CD8-positive, alpha-beta memory T cell (primary cell): ENCODE measurements around the gene RNF19B. TPM values are rescaled to one million over a fixed set of nuclear protein-coding genes. Genes with fewer than 3 reads are reported as not detected.

Experiments
- CTCF ChIA-PET: fragments of 350-600 bp; sonication (Branson Sonifier 250); formaldehyde crosslinking; loops from one replicate; lab custom pipeline; 2021; ENCODE audit warnings: antibody characterized with exemption; lab: Charles Lee
- POLR2A ChIA-PET: fragments of 350-600 bp; sonication (Branson Sonifier 250); formaldehyde crosslinking; loops from one replicate; lab custom pipeline; 2021; ENCODE audit warnings: antibody characterized with exemption; lab: Charles Lee
- DNase-seq, 5 donors: peaks; one replicate each; pipeline versions ENCODE4 v3.0.0 to v3.0.0-alpha.2; 2020 to 2022; ENCODE audit warnings: mixed read lengths in 1 of 5
- H3K27ac ChIP-seq: one replicate; pipeline ENCODE4 v1.7.0; 2013; ENCODE audit warnings: low read depth, mild to moderate bottlenecking, low read length, moderate library complexity
- H3K27me3 ChIP-seq: 2 replicates; pipeline ENCODE4 v1.7.0; 2013; ENCODE audit warnings: low read length, mild to moderate bottlenecking; ENCODE audit not compliant: insufficient read depth, poor library complexity, severe bottlenecking
- H3K36me3 ChIP-seq: 2 replicates; pipeline ENCODE4 v1.7.0; 2013; ENCODE audit warnings: mild to moderate bottlenecking, low read length, moderate library complexity; ENCODE audit not compliant: insufficient read depth
- H3K4me1 ChIP-seq: 2 replicates; pipeline ENCODE4 v1.7.0; 2013; ENCODE audit warnings: mild to moderate bottlenecking, low read length, moderate library complexity; ENCODE audit not compliant: insufficient read depth
- H3K4me3 ChIP-seq: 2 replicates; pipeline ENCODE4 v1.7.0; 2013; ENCODE audit warnings: mild to moderate bottlenecking, low read length
- H3K9me3 ChIP-seq: 2 replicates; pipeline ENCODE4 v1.7.0; 2013; ENCODE audit warnings: mild to moderate bottlenecking, low read length
- H3K27ac Mint-ChIP-seq, 8 donors: one replicate each; pipeline ENCODE4 v1.8.0; 2020 to 2021; ENCODE audit warnings: mixed read lengths in 8 of 8, mild to moderate bottlenecking in 6 of 8, inconsistent platforms in 3 of 8, moderate library complexity in 3 of 8
- H3K27me3 Mint-ChIP-seq, 2 donors: one replicate each; pipeline ENCODE4 v1.8.0; 2020 to 2021; ENCODE audit warnings: mixed read lengths in 2 of 2, mild to moderate bottlenecking in 1 of 2, moderate library complexity in 1 of 2
- H3K36me3 Mint-ChIP-seq, 3 donors: one replicate each; pipeline ENCODE4 v1.8.0; 2020 to 2021; ENCODE audit warnings: mixed read lengths in 3 of 3, inconsistent platforms in 1 of 3, mild to moderate bottlenecking in 1 of 3
- H3K4me1 Mint-ChIP-seq, 3 donors: one replicate each; pipeline ENCODE4 v1.8.0; 2020 to 2021; ENCODE audit warnings: mixed read lengths in 3 of 3, inconsistent platforms in 1 of 3, mild to moderate bottlenecking in 1 of 3
- H3K4me3 Mint-ChIP-seq, 7 donors: one replicate each; pipeline ENCODE4 v1.8.0; 2020 to 2021; ENCODE audit warnings: mixed read lengths in 7 of 7, mild to moderate bottlenecking in 6 of 7, moderate library complexity in 4 of 7, inconsistent platforms in 2 of 7
- H3K9me3 Mint-ChIP-seq, 5 donors: one replicate each; pipeline ENCODE4 v1.8.0; 2020 to 2022; ENCODE audit warnings: mixed read lengths in 5 of 5, mild to moderate bottlenecking in 3 of 5, moderate library complexity in 2 of 5, inconsistent platforms in 1 of 5
- polyA plus RNA-seq: library from polyadenylated mRNA; unstranded; fragments of 300-500 nt; fragmentation: Illumina TruSeq; gene quantifications from one replicate; pipeline ENCODE4 v1.2.3, GENCODE V29; 2021
- total RNA-seq, 2 experiments: library from RNA; stranded (reverse); gene quantifications; one replicate each; pipeline ENCODE4 v1.2.3, GENCODE V29; 2021

The RNF19B gene
- total and polyA plus RNA-seq, 3 experiments from 2014 or later, result 4.3 to 39.9 (median 39.6) TPM

GRCh38 chr1:33007190-33008050 is 42.8 kb upstream of the RNF19B start:
- ChIA-PET POLR2A (no interaction called here), CTCF (interaction anchor here (1.2 to 1.4 kb wide), 2 partner anchors 73 to 109 kb away, joined by 3 to 16 read pairs; no protein-coding TSS in a partner anchor)
- H3K4me3 ChIP-seq, result no peak overlapping the region
- peaks cover 29% of the 10 kb centered on the region for H3K36me3 ChIP-seq
- Mint-ChIP-seq H3K4me3 (no peak overlapping the region), H3K27me3 (no peaks in the 10 kb centered on the region), H3K9me3 (no peaks in the 10 kb centered on the region), H3K27ac (peak overlapping the region in 2 of 8 donors; percentile 60 to 62), H3K4me1 (no peaks in the 10 kb centered on the region), H3K36me3 (peaks cover 4 to 55% (median 28%) of the 10 kb centered on the region in 3 donors)
- DNase-seq, result no peak
- H3K4me1 ChIP-seq, result no peaks in the 10 kb centered on the region
- no peaks in the 10 kb centered on the region for H3K9me3 ChIP-seq
- no peak overlapping the region for H3K27ac ChIP-seq
- H3K27me3 ChIP-seq, result no peaks in the 10 kb centered on the region

- no peak overlapping the region for H3K4me3 Mint-ChIP-seq
- no peaks in the 10 kb centered on the region for H3K27me3 ChIP-seq
Measured at GRCh38 chr1:33005838-33006421, 41.3 kb upstream of the RNF19B start.

GRCh38 chr1:33005117-33005837 is 40.7 kb upstream of the RNF19B start:
- H3K36me3 Mint-ChIP-seq, result peaks cover 0 to 33% (median 17%) of the 10 kb centered on the region in 3 donors
- H3K27me3 ChIP-seq, result no peaks in the 10 kb centered on the region
- ChIA-PET CTCF (interaction anchor here (1.2 kb wide), 1 partner anchor 51 kb away, joined by 4 read pairs; no protein-coding TSS in a partner anchor), POLR2A (interaction anchor here (0.6 kb wide), 1 partner anchor 42 kb away, joined by 4 read pairs; no protein-coding TSS in a partner anchor)
- H3K4me3 ChIP-seq, result no peak overlapping the region
- H3K27ac Mint-ChIP-seq, result peak overlapping the region in 1 of 8 donors; percentile 30
- no peaks in the 10 kb centered on the region for H3K9me3 Mint-ChIP-seq
- H3K27ac ChIP-seq, result no peak overlapping the region
- no peak for DNase-seq
- no peaks in the 10 kb centered on the region for H3K9me3 ChIP-seq
- H3K4me3 Mint-ChIP-seq, result no peak overlapping the region
- peaks cover 11% of the 10 kb centered on the region for H3K36me3 ChIP-seq
- no peaks in the 10 kb centered on the region for H3K27me3 Mint-ChIP-seq
- peaks cover 0 to 5% (median 0%) of the 10 kb centered on the region in 3 donors for H3K4me1 Mint-ChIP-seq
- H3K4me1 ChIP-seq, result no peaks in the 10 kb centered on the region

More at GRCh38 chr1:33005838-33006421, 41.3 kb upstream of the RNF19B start:
- Mint-ChIP-seq H3K4me1 (no peaks in the 10 kb centered on the region), H3K27me3 (no peaks in the 10 kb centered on the region), H3K9me3 (no peaks in the 10 kb centered on the region), H3K36me3 (peaks cover 0 to 40% (median 18%) of the 10 kb centered on the region in 3 donors), H3K27ac (peak overlapping the region in 4 of 8 donors; percentile 15 to 59 (median 44))
- no peak for DNase-seq
- CTCF ChIA-PET, result interaction anchor here (1.2 kb wide), 1 partner anchor 51 kb away, joined by 4 read pairs; no protein-coding TSS in a partner anchor
- no peaks in the 10 kb centered on the region for H3K4me1 ChIP-seq
- no peak overlapping the region for H3K27ac ChIP-seq
- peaks cover 15% of the 10 kb centered on the region for H3K36me3 ChIP-seq
- POLR2A ChIA-PET, result interaction anchor here (0.6 kb wide), 1 partner anchor 43 kb away, joined by 4 read pairs; no protein-coding TSS in a partner anchor
- no peaks in the 10 kb centered on the region for H3K9me3 ChIP-seq
- no peak overlapping the region for H3K4me3 ChIP-seq

- POLR2A ChIA-PET, result no interaction called here
- Histone ChIP-seq H3K27ac (no peak overlapping the region), H3K27me3 (no peaks in the 10 kb centered on the region), H3K9me3 (no peaks in the 10 kb centered on the region), H3K4me3 (no peak overlapping the region), H3K36me3 (peaks cover 11% of the 10 kb centered on the region), H3K4me1 (no peaks in the 10 kb centered on the region)
- Mint-ChIP-seq H3K4me1 (peaks cover 0 to 6% (median 0%) of the 10 kb centered on the region in 3 donors), H3K9me3 (no peaks in the 10 kb centered on the region), H3K4me3 (no peak overlapping the region), H3K27ac (peak overlapping the region in 3 of 8 donors; percentile 6 to 41 (median 10)), H3K36me3 (peaks cover 0 to 27% (median 16%) of the 10 kb centered on the region in 3 donors), H3K27me3 (no peaks in the 10 kb centered on the region)
- no peak for DNase-seq
- CTCF ChIA-PET, result no interaction called here
Measured at GRCh38 chr1:33004613-33005012, 40.0 kb upstream of the RNF19B start.

GRCh38 chr1:33003657-33004056 is 39.0 kb upstream of the RNF19B start:
- H3K27me3 ChIP-seq, result no peaks in the 10 kb centered on the region
- H3K4me1 ChIP-seq, result no peaks in the 10 kb centered on the region
- Mint-ChIP-seq H3K9me3 (no peaks in the 10 kb centered on the region), H3K4me3 (no peak overlapping the region), H3K27me3 (no peaks in the 10 kb centered on the region), H3K27ac (peak overlapping the region in 1 of 8 donors; percentile 70), H3K36me3 (peaks cover 0 to 18% (median 13%) of the 10 kb centered on the region in 3 donors), H3K4me1 (peaks cover 0 to 6% (median 0%) of the 10 kb centered on the region in 3 donors)
- H3K4me3 ChIP-seq, result no peak overlapping the region
- ChIA-PET CTCF (no interaction called here), POLR2A (no interaction called here)
- DNase-seq, result no peak
- H3K9me3 ChIP-seq, result no peaks in the 10 kb centered on the region
- H3K27ac ChIP-seq, result no peak overlapping the region
- peaks cover 11% of the 10 kb centered on the region for H3K36me3 ChIP-seq

- no peak overlapping the region for H3K4me3 ChIP-seq
- H3K9me3 ChIP-seq, result no peaks in the 10 kb centered on the region
- peaks cover 7% of the 10 kb centered on the region for H3K4me1 ChIP-seq
- H3K27ac ChIP-seq, result no peak overlapping the region
- no peak for DNase-seq
- Mint-ChIP-seq H3K9me3 (no peaks in the 10 kb centered on the region), H3K27ac (no peak overlapping the region), H3K27me3 (no peaks in the 10 kb centered on the region), H3K4me1 (peaks cover 7 to 23% (median 13%) of the 10 kb centered on the region in 3 donors), H3K4me3 (no peak overlapping the region), H3K36me3 (peaks cover 0 to 3% (median 2%) of the 10 kb centered on the region in 3 donors)
- CTCF ChIA-PET, result no interaction called here
- no peaks in the 10 kb centered on the region for H3K27me3 ChIP-seq
- POLR2A ChIA-PET, result no interaction called here
- H3K36me3 ChIP-seq, result no peaks in the 10 kb centered on the region
Measured at GRCh38 chr1:33002006-33002405, 37.4 kb upstream of the RNF19B start.

GRCh38 chr1:33001282-33001681 is 36.7 kb upstream of the RNF19B start:
- Histone ChIP-seq H3K9me3 (no peaks in the 10 kb centered on the region), H3K27ac (no peak overlapping the region), H3K27me3 (no peaks in the 10 kb centered on the region), H3K4me3 (no peak overlapping the region), H3K4me1 (peaks cover 7% of the 10 kb centered on the region), H3K36me3 (no peaks in the 10 kb centered on the region)
- peaks cover 0 to 3% (median 0%) of the 10 kb centered on the region in 3 donors for H3K36me3 Mint-ChIP-seq
- no peak overlapping the region for H3K4me3 Mint-ChIP-seq
- H3K9me3 Mint-ChIP-seq, result no peaks in the 10 kb centered on the region
- ChIA-PET CTCF (no interaction called here), POLR2A (no interaction called here)
- no peak overlapping the region for H3K27ac Mint-ChIP-seq
- H3K27me3 Mint-ChIP-seq, result no peaks in the 10 kb centered on the region
- DNase-seq, result no peak
- peaks cover 7 to 23% (median 13%) of the 10 kb centered on the region in 3 donors for H3K4me1 Mint-ChIP-seq
